ENCODE measurements around the gene CCDC51.
"Not testable (repeated sequence)": the region's sequence is repeated elsewhere in the genome, so short reads cannot be mapped to it uniquely, and the experiment has no call there.

Gene CCDC51

GRCh38 chr3:48439820-48440589, at the start of gene CCDC51, which contains the start of gene TMA7:
Gene CCDC51 (minus strand): TSS chr3:48440119. CDS start chr3:48435128, 4,991 bp downstream.
Gene TMA7 (plus strand): TSS chr3:48440257. CDS start chr3:48440297, 40 bp downstream.
- Mint-ChIP-seq H3K27me3 (no peaks in the 10 kb centered on the region), H3K27ac (peak within 1 kb of the TSS; percentile 83), H3K36me3 (peaks cover 5% of the 10 kb centered on the region), H3K4me3 (peak within 1 kb of the TSS; percentile 97), H3K9me3 (no peaks in the 10 kb centered on the region), H3K4me1 (peaks cover 12% of the 10 kb centered on the region)
- ATAC-seq = peak; percentile 100

- ATAC-seq = no peak
- no peaks in the 10 kb centered on the region for H3K27me3 Mint-ChIP-seq
- no peaks in the 10 kb centered on the region for H3K36me3 Mint-ChIP-seq
- H3K4me1 Mint-ChIP-seq = peaks cover under 1% of the 10 kb centered on the region
- H3K27ac Mint-ChIP-seq = no peak overlapping the region
- H3K9me3 Mint-ChIP-seq = no peaks in the 10 kb centered on the region
- H3K4me3 Mint-ChIP-seq = no peak overlapping the region
Measured at GRCh38 chr3:48486952-48487351, 47.0 kb upstream of the CCDC51 start.

GRCh38 chr3:48482822-48483221, 42.9 kb upstream of the CCDC51 start:
- not testable (repeated sequence) for H3K27ac Mint-ChIP-seq, ATAC-seq, H3K27me3 Mint-ChIP-seq, H3K9me3 Mint-ChIP-seq, H3K4me3 Mint-ChIP-seq, H3K36me3 Mint-ChIP-seq
- peaks cover 17% of the 10 kb centered on the region for H3K4me1 Mint-ChIP-seq

GRCh38 chr3:48480891-48481290, 41.0 kb upstream of the CCDC51 start:
- H3K36me3 Mint-ChIP-seq, ATAC-seq, H3K9me3 Mint-ChIP-seq, H3K27ac Mint-ChIP-seq, H3K27me3 Mint-ChIP-seq, H3K4me3 Mint-ChIP-seq: not testable (repeated sequence)
- peaks cover 22% of the 10 kb centered on the region for H3K4me1 Mint-ChIP-seq

- ATAC-seq = peak; percentile 79
- Mint-ChIP-seq H3K4me1 (peaks cover 32% of the 10 kb centered on the region), H3K27me3 (no peaks in the 10 kb centered on the region), H3K9me3 (no peaks in the 10 kb centered on the region), H3K36me3 (no peaks in the 10 kb centered on the region), H3K27ac (peak overlapping the region; percentile 90), H3K4me3 (peak overlapping the region; percentile 30)
Measured at GRCh38 chr3:48478626-48479555, 39.0 kb upstream of the CCDC51 start.

- no peaks in the 10 kb centered on the region for H3K36me3 Mint-ChIP-seq
- peak overlapping the region; percentile 90 for H3K27ac Mint-ChIP-seq
- peaks cover 39% of the 10 kb centered on the region for H3K4me1 Mint-ChIP-seq
- no peaks in the 10 kb centered on the region for H3K9me3 Mint-ChIP-seq
- no peak overlapping the region for H3K4me3 Mint-ChIP-seq
- no peaks in the 10 kb centered on the region for H3K27me3 Mint-ChIP-seq
- ATAC-seq = no peak
Measured at GRCh38 chr3:48477959-48478520, 38.1 kb upstream of the CCDC51 start.

GRCh38 chr3:48476426-48477053, 36.6 kb upstream of the CCDC51 start:
- ATAC-seq = no peak
- H3K27ac Mint-ChIP-seq = no peak overlapping the region
- no peak overlapping the region for H3K4me3 Mint-ChIP-seq
- no peaks in the 10 kb centered on the region for H3K36me3 Mint-ChIP-seq
- peaks cover 43% of the 10 kb centered on the region for H3K4me1 Mint-ChIP-seq
- H3K27me3 Mint-ChIP-seq = no peaks in the 10 kb centered on the region
- H3K9me3 Mint-ChIP-seq = no peaks in the 10 kb centered on the region

GRCh38 chr3:48475188-48475587, 35.3 kb upstream of the CCDC51 start:
- no peaks in the 10 kb centered on the region for H3K27me3 Mint-ChIP-seq
- H3K4me1 Mint-ChIP-seq = peaks cover 47% of the 10 kb centered on the region
- no peak for ATAC-seq
- H3K27ac Mint-ChIP-seq = peak overlapping the region; percentile 71
- no peaks in the 10 kb centered on the region for H3K9me3 Mint-ChIP-seq
- H3K4me3 Mint-ChIP-seq = no peak overlapping the region
- H3K36me3 Mint-ChIP-seq = no peaks in the 10 kb centered on the region

GRCh38 chr3:48474619-48475018, 34.7 kb upstream of the CCDC51 start:
- ATAC-seq = no peak
- H3K4me3 Mint-ChIP-seq = no peak overlapping the region
- no peaks in the 10 kb centered on the region for H3K27me3 Mint-ChIP-seq
- no peaks in the 10 kb centered on the region for H3K9me3 Mint-ChIP-seq
- H3K36me3 Mint-ChIP-seq = peaks cover 6% of the 10 kb centered on the region
- peaks cover 53% of the 10 kb centered on the region for H3K4me1 Mint-ChIP-seq
- H3K27ac Mint-ChIP-seq = peak overlapping the region; percentile 71

- H3K4me1 Mint-ChIP-seq = peaks cover 53% of the 10 kb centered on the region
- H3K27ac Mint-ChIP-seq = not testable (repeated sequence)
Measured at GRCh38 chr3:48474031-48474430, 34.1 kb upstream of the CCDC51 start.

GRCh38 chr3:48473617-48473952, 33.7 kb upstream of the CCDC51 start:
- peaks cover 53% of the 10 kb centered on the region for H3K4me1 Mint-ChIP-seq

More at GRCh38 chr3:48474031-48474430, 34.1 kb upstream of the CCDC51 start:
- not testable (repeated sequence) for ATAC-seq, H3K27me3 Mint-ChIP-seq, H3K9me3 Mint-ChIP-seq, H3K4me3 Mint-ChIP-seq
- H3K36me3 Mint-ChIP-seq = peaks cover 12% of the 10 kb centered on the region

GRCh38 chr3:48472923-48473616, 33.2 kb upstream of the CCDC51 start:
- Mint-ChIP-seq H3K4me3 (peak overlapping the region; percentile 84), H3K9me3 (no peaks in the 10 kb centered on the region), H3K36me3 (peaks cover 21% of the 10 kb centered on the region), H3K4me1 (peaks cover 54% of the 10 kb centered on the region), H3K27ac (peak overlapping the region; percentile 95), H3K27me3 (no peaks in the 10 kb centered on the region)
- peak; percentile 94 for ATAC-seq

More at GRCh38 chr3:48473617-48473952, 33.7 kb upstream of the CCDC51 start:
- peak overlapping the region; percentile 84 for H3K4me3 Mint-ChIP-seq
- H3K36me3 Mint-ChIP-seq = peaks cover 16% of the 10 kb centered on the region
- peak overlapping the region; percentile 95 for H3K27ac Mint-ChIP-seq
- no peak for ATAC-seq
- H3K9me3 Mint-ChIP-seq = no peaks in the 10 kb centered on the region
- H3K27me3 Mint-ChIP-seq = no peaks in the 10 kb centered on the region

GRCh38 chr3:48472673-48472922, 32.7 kb upstream of the CCDC51 start:
- Mint-ChIP-seq H3K4me3 (peak overlapping the region; percentile 84), H3K27ac (peak overlapping the region; percentile 95), H3K36me3 (peaks cover 26% of the 10 kb centered on the region), H3K27me3 (no peaks in the 10 kb centered on the region), H3K4me1 (peaks cover 54% of the 10 kb centered on the region), H3K9me3 (no peaks in the 10 kb centered on the region)
- ATAC-seq = no peak

GRCh38 chr3:48470286-48470685, 30.4 kb upstream of the CCDC51 start:
- H3K9me3 Mint-ChIP-seq = no peaks in the 10 kb centered on the region
- peak overlapping the region; percentile 95 for H3K27ac Mint-ChIP-seq
- H3K4me3 Mint-ChIP-seq = peak overlapping the region; percentile 53
- no peak for ATAC-seq
- H3K27me3 Mint-ChIP-seq = no peaks in the 10 kb centered on the region
- peaks cover 70% of the 10 kb centered on the region for H3K4me1 Mint-ChIP-seq
- H3K36me3 Mint-ChIP-seq = peaks cover 29% of the 10 kb centered on the region

Data from stimulated activated memory B cell treated with anti-CD40 and anti-IgM and Interleukin-4, amounts not matched to agents 10 μg/mL and 1 μg/mL and 100 μg/mL, for 72 hours (primary cell).